Measurements from ENCODE around the gene ITGA1.

- TF ChIP-seq CTCF (conservative IDR thresholded peaks at IDR 0.05): no peak
- no peak for TF ChIP-seq EZH2 (IDR thresholded peaks at IDR 0.05; ENCODE audit: low read depth)
Measured at GRCh38 chr5:52876456-52876855, 88.7 kb downstream of the ITGA1 start.
